HG03039 (cell line): ENCODE measurements around the gene BFSP1.

Experiments used
- ATAC-seq: cut with Tn5 transposase; IDR thresholded peaks from one replicate; pipeline ENCODE4 v1.9.1; 2021; ENCODE audit warnings: mild to moderate bottlenecking, moderate library complexity; ENCODE audit not compliant: unreplicated experiment

The BFSP1 gene

GRCh38 chr20:17524560-17524959, 6.6 kb downstream of the BFSP1 start:
- ATAC-seq: no peak

- ATAC-seq: no peak
Measured at GRCh38 chr20:17523326-17523725, 7.9 kb downstream of the BFSP1 start.

DNA sequence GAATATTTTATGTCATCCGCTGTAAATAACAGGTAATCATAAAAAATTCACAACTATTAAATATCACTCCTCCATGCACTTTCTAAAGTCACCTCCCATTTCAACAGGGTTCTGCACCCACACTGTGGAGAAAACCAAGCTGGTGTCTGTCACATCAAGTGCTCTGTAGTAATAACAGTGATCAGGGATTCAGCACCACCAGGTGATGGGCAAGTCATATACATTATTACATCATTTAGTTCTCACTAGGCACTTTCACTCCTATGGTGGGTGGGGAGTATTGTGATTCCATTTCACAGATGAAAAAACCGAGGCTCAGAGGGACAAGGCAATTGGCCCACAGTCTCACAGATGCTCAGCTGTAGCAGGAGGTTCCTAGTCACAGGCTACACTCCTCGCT, 8.7 kb downstream of the BFSP1 start:
- no peak for ATAC-seq

DNA sequence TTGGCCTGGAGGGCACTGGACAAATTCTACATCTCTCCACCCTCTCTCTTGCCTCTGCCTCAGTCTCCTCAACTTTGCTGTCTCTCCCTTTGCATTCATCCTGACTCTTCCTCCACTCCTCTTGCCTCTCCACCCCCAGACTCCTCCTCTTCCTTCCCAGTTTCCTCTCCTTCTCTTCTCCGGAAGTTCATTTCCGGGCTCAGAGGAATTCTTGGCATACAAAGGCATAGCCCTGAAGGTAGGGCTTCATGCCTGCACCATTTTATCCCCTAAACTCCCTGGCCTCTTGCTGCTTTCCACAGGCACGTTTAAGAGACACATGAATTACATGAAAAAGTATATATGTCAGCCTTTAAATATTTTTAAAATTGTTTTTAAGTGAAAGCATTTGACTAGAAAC, 10.6 kb downstream of the BFSP1 start:
- no peak for ATAC-seq

- ATAC-seq: no peak
Measured at GRCh38 chr20:17519606-17520285, 11.4 kb downstream of the BFSP1 start.

- ATAC-seq: no peak
Measured at GRCh38 chr20:17518339-17519052, 12.7 kb downstream of the BFSP1 start.

DNA sequence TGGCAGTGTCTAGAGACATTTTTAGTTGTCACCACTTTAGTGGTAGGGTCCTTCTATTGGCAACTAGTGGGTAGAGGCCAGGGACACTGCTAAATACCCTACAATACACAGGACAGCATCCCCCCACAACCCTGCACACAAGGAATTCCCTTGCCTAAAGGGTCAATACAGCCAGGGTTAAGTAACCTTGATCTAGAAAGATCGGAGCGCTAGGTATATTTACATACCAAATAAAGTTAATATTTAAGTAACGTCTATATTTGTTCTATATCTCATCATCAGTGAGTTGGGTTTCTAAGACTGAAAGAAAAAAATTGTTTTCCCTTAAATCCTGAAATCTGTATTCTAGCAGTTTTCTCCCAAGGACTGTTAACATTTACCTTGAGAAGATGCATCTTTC, 16.1 kb downstream of the BFSP1 start:
- no peak for ATAC-seq

- ATAC-seq: no peak
Measured at GRCh38 chr20:17513939-17514338, 17.2 kb downstream of the BFSP1 start.

- no peak for ATAC-seq
Measured at GRCh38 chr20:17511401-17511800, 19.8 kb downstream of the BFSP1 start.

DNA sequence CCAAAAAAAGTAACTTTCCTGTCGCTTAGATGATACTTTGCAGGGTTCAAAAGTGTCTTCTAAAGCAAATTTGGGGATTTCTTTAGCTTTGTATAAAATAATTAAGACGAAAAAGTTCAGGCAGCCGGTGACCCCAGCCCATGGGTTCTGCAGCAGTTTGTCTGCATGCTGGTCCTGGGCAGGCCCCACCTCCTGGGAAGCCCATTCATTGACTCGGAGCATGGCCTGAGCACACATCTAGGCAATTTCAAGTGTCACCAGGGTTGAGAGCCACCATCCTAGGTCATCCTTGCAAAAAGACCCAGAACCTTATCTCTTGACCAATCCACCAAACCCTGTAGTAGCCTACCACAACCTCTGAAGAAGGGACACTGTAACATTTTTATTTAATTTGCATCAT, 20.6 kb downstream of the BFSP1 start:
- no peak for ATAC-seq

DNA sequence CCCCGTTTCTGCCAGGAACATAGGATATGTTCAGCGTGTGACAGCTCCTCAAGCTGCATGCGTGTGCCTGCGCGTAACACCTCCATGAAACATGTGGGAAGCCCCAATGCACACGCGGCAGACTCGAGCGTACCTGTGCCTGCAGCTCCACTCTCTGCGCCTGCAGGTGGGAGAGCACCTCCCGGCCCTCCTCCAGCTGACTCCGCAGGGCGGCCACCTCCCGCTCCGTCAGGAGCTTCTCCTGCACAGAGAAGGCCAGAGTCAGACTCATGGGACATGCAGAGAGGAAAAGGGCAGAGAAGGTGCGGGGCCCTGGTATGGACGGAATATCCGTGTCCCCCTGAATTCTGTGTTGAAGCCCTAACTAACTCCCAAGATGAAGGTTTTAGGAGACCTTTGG, 22.4 kb downstream of the BFSP1 start:
- no peak for ATAC-seq

GRCh38 chr20:17507531-17507930, 23.6 kb downstream of the BFSP1 start:
- no peak for ATAC-seq

DNA sequence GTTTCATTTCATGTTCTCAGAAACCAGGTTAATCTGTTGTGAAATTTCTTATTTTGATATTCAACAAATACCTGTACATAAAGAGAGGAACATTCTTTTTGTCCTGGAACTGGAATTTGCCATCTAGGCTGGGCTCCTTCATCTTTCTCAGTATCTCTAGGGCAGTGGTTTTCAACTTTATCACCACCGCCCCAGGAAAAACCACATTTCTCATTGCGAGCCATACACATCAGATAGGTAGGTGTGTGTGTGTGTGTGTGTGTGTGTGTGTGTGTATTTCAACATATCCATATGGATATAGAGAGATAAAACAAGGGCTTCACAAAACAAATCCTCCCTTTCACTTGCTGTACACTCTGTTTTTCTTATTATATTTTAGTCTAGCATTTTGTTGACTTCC, 24.1 kb downstream of the BFSP1 start:
- ATAC-seq: no peak

DNA sequence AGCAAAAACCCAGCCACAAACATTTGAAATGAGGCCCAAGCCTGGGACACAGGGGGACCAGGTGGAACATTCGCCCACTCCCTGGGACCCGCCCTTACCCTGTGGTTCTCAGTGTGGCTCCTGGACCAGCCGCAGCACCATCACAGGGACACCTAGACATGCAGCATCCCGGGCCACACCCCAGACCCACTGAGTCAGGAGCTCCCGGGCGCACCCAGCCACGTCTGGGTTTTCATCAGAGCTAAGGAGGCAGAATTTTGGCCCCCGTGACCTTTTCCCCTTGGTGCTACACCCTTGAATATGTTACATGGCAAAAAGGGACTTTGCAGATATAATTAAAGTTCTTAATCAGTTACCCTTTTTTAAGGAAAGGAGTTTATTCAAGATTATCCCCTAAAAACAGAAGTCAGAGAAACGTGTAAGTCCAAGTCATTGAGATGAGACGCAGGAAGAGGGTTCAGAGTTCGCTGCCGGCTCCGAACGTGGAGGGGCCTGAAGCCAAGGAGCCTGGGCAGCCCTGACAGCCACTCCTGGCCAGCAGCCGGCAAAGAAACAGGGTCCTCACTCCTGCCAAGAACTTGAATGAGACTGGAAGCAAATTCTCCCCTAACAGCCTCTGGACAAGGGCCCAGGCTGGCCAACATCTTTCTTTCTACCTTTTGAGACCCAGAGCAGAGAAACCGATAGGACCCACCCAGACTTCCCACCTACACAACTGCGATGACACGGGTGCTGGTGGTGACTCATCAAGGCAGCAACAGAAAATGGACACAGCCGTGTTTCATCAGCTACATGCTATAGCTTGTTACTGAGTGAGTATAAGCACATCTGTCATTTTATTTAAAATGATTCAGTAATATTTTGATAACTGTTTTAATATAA, 25.3 kb downstream of the BFSP1 start:
- ATAC-seq: no peak

DNA sequence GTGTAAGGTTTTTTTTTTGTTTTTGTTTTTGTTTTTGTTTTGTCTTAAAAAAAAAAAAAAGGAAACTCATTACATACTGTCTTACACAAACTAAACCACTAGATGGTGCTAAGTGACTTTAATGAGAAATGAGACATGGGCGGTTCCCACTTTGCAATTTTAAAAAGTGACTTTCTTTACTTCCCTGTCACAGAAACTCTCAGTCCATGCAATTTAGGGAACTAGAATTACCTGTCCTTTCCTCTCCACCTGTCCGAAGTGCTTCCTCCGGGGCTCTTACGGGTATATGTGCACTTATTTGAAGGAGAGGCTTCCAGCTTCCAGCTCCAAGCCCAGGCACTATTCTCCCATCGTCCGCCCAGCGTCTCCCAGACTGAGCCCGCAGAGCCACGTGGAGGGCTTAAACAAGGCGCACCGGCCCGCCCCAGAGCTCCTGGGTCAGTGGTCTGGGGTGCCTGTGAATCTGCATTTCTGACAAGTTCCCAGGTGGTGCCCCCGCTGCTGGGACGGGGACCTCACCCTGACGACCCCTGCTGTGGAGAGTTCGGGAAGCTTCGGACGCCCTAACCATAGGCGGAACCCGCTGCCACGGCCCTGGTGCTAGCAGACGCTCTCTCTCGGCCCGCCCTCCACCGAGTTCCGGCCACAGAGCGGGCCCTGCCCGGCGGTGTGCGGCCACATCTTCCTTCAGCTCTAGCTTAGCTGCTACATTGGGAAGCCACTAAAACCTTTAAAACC, 26.1 kb downstream of the BFSP1 start:
- peak; percentile 68 for ATAC-seq

GRCh38 chr20:17504066-17504897, 26.9 kb downstream of the BFSP1 start:
- no peak for ATAC-seq

DNA sequence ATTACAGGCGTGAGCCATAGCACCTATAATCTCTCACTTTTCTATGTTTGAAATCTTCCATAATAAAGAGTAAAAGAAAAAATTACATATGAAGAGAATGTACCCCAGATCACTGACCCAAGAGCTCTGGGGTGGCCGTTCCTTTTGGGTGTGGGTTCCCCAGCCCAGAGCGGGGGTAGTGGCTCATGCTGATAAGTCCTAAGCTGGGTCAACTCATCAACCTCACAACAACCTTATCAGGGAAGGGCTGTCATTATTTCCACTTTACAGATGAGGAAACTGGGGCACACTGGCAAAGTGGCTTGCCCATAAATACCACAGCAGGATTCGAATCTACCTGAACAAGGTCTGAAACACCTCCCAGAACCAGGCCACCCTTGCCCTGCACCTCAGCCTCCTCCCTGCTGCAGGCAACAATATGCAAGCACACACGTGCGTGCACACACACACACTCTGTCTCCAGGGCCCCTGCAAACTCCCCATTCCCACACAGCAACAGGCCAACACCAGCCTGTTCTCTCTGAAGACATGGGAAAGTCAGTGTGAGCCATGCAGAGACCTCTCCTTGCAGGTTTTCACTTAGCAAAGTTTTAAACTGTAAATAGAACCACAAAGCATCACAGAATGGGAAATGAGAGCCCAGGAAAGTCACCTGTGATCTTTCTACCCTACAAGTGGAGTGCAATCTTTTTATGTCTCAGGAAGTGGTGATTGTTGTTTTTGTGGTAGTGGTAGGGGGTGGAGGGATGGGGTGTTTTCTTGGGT, 27.7 kb downstream of the BFSP1 start:
- no peak for ATAC-seq

DNA sequence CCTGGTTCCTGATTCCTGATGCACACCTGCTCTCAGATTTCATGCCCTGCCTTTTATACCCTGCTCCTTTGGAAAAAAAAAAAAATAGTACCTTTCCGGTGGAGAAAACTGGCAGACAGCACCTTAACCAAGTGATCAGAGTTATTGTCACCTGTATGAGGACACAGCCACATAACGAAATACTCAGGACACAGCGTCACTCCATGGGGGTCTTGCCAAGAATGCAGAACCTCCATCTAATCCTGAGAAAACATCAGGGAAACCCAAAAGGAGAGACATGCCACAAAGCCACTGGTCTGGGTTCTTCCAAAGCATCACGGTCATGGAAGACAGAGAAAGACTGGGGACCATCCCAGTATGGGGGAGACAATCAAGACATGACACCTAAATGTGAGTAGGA, 29.1 kb downstream of the BFSP1 start:
- ATAC-seq: no peak

DNA sequence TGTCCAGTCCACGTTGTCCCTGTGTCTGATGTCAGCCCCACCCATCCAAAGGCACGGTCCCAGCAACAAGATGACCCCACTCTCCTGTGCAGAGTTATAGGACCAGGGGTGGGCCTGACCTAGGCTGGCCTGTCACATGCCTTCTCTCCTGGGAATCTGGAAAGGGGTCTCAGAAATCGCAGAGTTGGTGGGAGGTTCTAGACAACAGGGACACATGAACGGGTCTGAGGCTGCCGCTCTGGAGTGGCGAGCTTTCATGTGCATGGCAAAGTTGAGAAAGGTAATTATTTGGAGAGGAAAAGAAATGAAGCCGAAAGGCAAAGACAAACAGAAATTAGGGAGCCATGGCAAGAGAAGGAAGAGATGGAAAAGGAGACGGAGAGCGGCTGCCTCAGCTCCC, 29.5 kb downstream of the BFSP1 start:
- ATAC-seq: no peak
